Panc1 (cell line): ENCODE data around the gene EDNRB. TPM values are rescaled to one million over a fixed set of nuclear protein-coding genes. Genes with fewer than 3 reads are reported as not detected.

Source experiments
- ATAC-seq: fragments of 200-7000 bp; cut with Tn5 transposase; 2 replicates; pipeline ENCODE4 v1.9.1; 2020; ENCODE audit warnings: mild to moderate bottlenecking, moderate library complexity
- BruUV-seq: library from RNA; stranded (reverse); fragments of 400-500 nt; replicated peaks from 2 replicates; lab custom pipeline; 2021; lab: Mats Ljungman, UMichigan
- CTCF ChIA-PET: fragments of 300-600 bp; sonication (Branson Sonifier 250); formaldehyde crosslinking; loops from one replicate; lab custom pipeline; 2022; ENCODE audit warnings: antibody characterized with exemption; lab: Charles Lee
- POLR2A ChIA-PET: fragments of 300-600 bp; sonication (Branson Sonifier 250); formaldehyde crosslinking; loops from one replicate; lab custom pipeline; 2022; ENCODE audit warnings: antibody characterized with exemption; lab: Charles Lee
- DNase-seq: peaks from one replicate; pipeline ENCODE4 v3.0.0-alpha.2; 2010; ENCODE audit warnings: low read depth, low spot score
- H3K27ac ChIP-seq: 2 replicates; pipeline ENCODE4 v1.5.1; 2011; ENCODE audit warnings: mild to moderate bottlenecking, low read length, inconsistent platforms
- H3K27me3 ChIP-seq: fragments of 200-500 bp; sonication (Bioruptor generic); 2 replicates; pipeline ENCODE4 v1.6.0; 2014; ENCODE audit warnings: low read length, inconsistent platforms; ENCODE audit not compliant: control insufficient read depth, insufficient read depth
- H3K36me3 ChIP-seq: fragments of 200-500 bp; sonication (Bioruptor generic); 2 replicates; pipeline ENCODE4 v1.5.1; 2014; ENCODE audit warnings: inconsistent platforms, mild to moderate bottlenecking, low read length, moderate library complexity; ENCODE audit not compliant: control insufficient read depth, insufficient read depth
- H3K4me1 ChIP-seq: 2 replicates; pipeline ENCODE4 v1.5.1; 2011; ENCODE audit warnings: inconsistent platforms, mild to moderate bottlenecking, low read length, moderate library complexity; ENCODE audit not compliant: control insufficient read depth, insufficient read depth
- H3K4me3 ChIP-seq, 2 experiments: 2 replicates each; pipeline ENCODE4 v1.5.1; 2011 to 2012; ENCODE audit warnings: low read depth in 2 of 2, low read length in 2 of 2, mild to moderate bottlenecking in 2 of 2, inconsistent platforms in 1 of 2, moderate library complexity in 1 of 2
- H3K9me3 ChIP-seq: fragments of 200-500 bp; sonication (Bioruptor generic); 2 replicates; pipeline ENCODE4 v1.5.1; 2014; ENCODE audit warnings: low read depth, mild to moderate bottlenecking, inconsistent platforms, low read length, moderate library complexity; ENCODE audit not compliant: control insufficient read depth, insufficient read depth
- CTCF ChIP-seq: fragments of 450-650 bp; IDR thresholded peaks from 2 replicates; pipeline ENCODE4 v1.5.1; 2017; ENCODE audit warnings: mild to moderate bottlenecking
- POLR2AphosphoS5 ChIP-seq: IDR thresholded peaks from 2 replicates; pipeline ENCODE4 v1.6.1; 2012; ENCODE audit warnings: mild to moderate bottlenecking, low read depth, low read length, moderate library complexity
- REST ChIP-seq, 2 experiments: IDR thresholded peaks; 2 replicates each; pipeline ENCODE4 v1.6.1; 2011 to 2012; ENCODE audit warnings: low read depth in 2 of 2, control low read depth in 1 of 2, low read length in 1 of 2, mild to moderate bottlenecking in 1 of 2, moderate library complexity in 1 of 2; ENCODE audit not compliant: insufficient read depth in 1 of 2
- SIN3A ChIP-seq: IDR thresholded peaks from 2 replicates; pipeline ENCODE4 v1.6.1; 2012; ENCODE audit warnings: low read depth, mild to moderate bottlenecking, low read length, moderate library complexity, borderline replicate concordance; ENCODE audit not compliant: insufficient read depth
- TCF7L2 ChIP-seq: IDR thresholded peaks from 2 replicates; pipeline ENCODE4 v1.6.1; 2011; ENCODE audit warnings: mild to moderate bottlenecking, low read depth, low read length, inconsistent platforms
- in situ Hi-C: cut with HindIII; loops from 2 replicates; pipeline ENCODE4 v1.10.0; 2016; ENCODE audit warnings: low sequenced_read_pairs, low pct_unique_long_range_greater_than_20kb
- intact Hi-C: fragments of 100-400 bp; cut with micrococcal nuclease; formaldehyde crosslinking; loops from one replicate; pipeline ENCODE4 v1.10.0; 2022; ENCODE audit not compliant: unreplicated experiment
- total RNA-seq: library from RNA; stranded (reverse); gene quantifications from one replicate; pipeline ENCODE4 v1.2.1, GENCODE V29; 2021; ENCODE audit not compliant: unreplicated experiment

The EDNRB gene
- total RNA-seq, 1 experiment from 2014 or later, result 0.18 TPM

DNA sequence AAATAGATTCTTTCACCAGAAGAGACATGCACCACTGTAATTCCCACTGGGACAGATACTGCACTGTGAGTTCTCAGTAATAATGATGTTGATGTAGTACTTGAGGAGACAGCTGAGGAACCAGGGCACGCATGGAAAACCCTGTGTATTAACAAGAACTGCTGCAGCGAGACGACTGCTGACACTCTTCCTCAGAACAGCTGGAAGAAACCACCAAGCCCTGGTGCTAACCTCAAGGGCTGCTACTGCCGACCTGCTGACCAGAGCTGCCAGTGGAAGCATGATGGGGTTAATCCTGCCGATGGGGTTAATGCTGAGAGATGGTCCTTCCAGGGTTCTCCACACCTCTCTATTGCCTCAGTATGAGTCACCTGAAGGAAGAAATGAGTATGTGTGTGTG, 45.6 kb downstream of the EDNRB start:
- Histone ChIP-seq H3K4me1 (no peaks in the 10 kb centered on the region), H3K36me3 (no peaks in the 10 kb centered on the region), H3K9me3 (no peaks in the 10 kb centered on the region), H3K4me3 (no peak overlapping the region), H3K27ac (no peak overlapping the region), H3K27me3 (no peaks in the 10 kb centered on the region)
- BruUV-seq, result no TSS peak
- intact Hi-C loops, result no loop called here
- TF ChIP-seq SIN3A (no peak), POLR2AphosphoS5 (no peak), TCF7L2 (no peak), REST (IDR thresholded peaks at IDR 0.05; ENCODE audit: insufficient read depth in 1 of 2, low read depth in 2 of 2, low read length in 1 of 2) (no peak), CTCF (no peak)
- ChIA-PET CTCF (no interaction called here), POLR2A (no interaction called here)
- DNase-seq (no peak), ATAC-seq (no peak)
- in situ Hi-C loops, result no loop called here

GRCh38 chr13:77871596-77871995, 47.0 kb downstream of the EDNRB start:
- Histone ChIP-seq H3K27ac (no peak overlapping the region), H3K4me3 (no peak overlapping the region), H3K4me1 (no peaks in the 10 kb centered on the region), H3K9me3 (no peaks in the 10 kb centered on the region), H3K27me3 (no peaks in the 10 kb centered on the region), H3K36me3 (no peaks in the 10 kb centered on the region)
- ATAC-seq (no peak), DNase-seq (no peak)
- no TSS peak for BruUV-seq
- intact Hi-C loops, result no loop called here
- TF ChIP-seq CTCF (no peak), TCF7L2 (no peak), SIN3A (no peak), POLR2AphosphoS5 (no peak), REST (IDR thresholded peaks at IDR 0.05; ENCODE audit: insufficient read depth in 1 of 2, low read depth in 2 of 2, low read length in 1 of 2) (no peak)
- in situ Hi-C loops, result no loop called here
- CTCF ChIA-PET, result no interaction called here
- POLR2A ChIA-PET, result no interaction called here
